GM23338 (cell line): ENCODE data around the gene MTIF2. TPM values are rescaled to one million over a fixed set of nuclear protein-coding genes. Genes with fewer than 3 reads are reported as not detected.

Source experiments
- CREB1 ChIP-seq: fragments of 250-450 bp; sonication (Bioruptor Pico); IDR thresholded peaks from 2 replicates; pipeline ENCODE4 v1.5.0; 2020; ENCODE audit warnings: low read depth, mild to moderate bottlenecking, moderate library complexity
- EZH2 ChIP-seq: fragments of 200-600 bp; sonication (generic); IDR thresholded peaks from one replicate; pipeline ENCODE4 v1.8.0; 2017; ENCODE audit warnings: antibody characterized with exemption, mild to moderate bottlenecking, low read depth; ENCODE audit not compliant: unreplicated experiment
- EZH2phosphoT487 ChIP-seq: fragments of 200-600 bp; sonication (generic); IDR thresholded peaks from one replicate; pipeline ENCODE4 v1.8.1; 2018; ENCODE audit warnings: antibody characterized with exemption; ENCODE audit not compliant: unreplicated experiment
- JUNB ChIP-seq: IDR thresholded peaks from one replicate; pipeline ENCODE4 v1.6.1; 2016; ENCODE audit warnings: antibody characterized with exemption; ENCODE audit not compliant: unreplicated experiment
- POLR2AphosphoS5 ChIP-seq: IDR thresholded peaks from 2 replicates; pipeline ENCODE4 v1.6.1; 2016; ENCODE audit warnings: antibody characterized with exemption, low read depth
- STAT1 ChIP-seq: IDR thresholded peaks from one replicate; pipeline ENCODE4 v1.6.1; 2016; ENCODE audit warnings: antibody characterized with exemption; ENCODE audit not compliant: unreplicated experiment
- ZNF114 ChIP-seq: fragments of 250-450 bp; sonication (Bioruptor Pico); IDR thresholded peaks from 2 replicates; pipeline ENCODE4 v1.5.0; 2020; ENCODE audit warnings: mild to moderate bottlenecking, moderate library complexity
- ZNF331 ChIP-seq: fragments of 250-450 bp; sonication (Bioruptor Pico); IDR thresholded peaks from 2 replicates; pipeline ENCODE4 v1.5.0; 2020; ENCODE audit warnings: low read depth, mild to moderate bottlenecking, moderate library complexity
- ZNF462 ChIP-seq: fragments of 250-450 bp; sonication (Bioruptor Pico); IDR thresholded peaks from 2 replicates; pipeline ENCODE4 v1.5.0; 2020; ENCODE audit warnings: mild to moderate bottlenecking, moderate library complexity
- polyA plus RNA-seq: library from polyadenylated mRNA; unstranded; fragments of >200 nt; fragmentation: Nextera tagmentation; extraction: Ambion mirVana; gene quantifications from 2 replicates; pipeline ENCODE4 v1.2.1, GENCODE V29; 2016
- total RNA-seq: library from RNA; depleted of rRNA; stranded (reverse); fragments of >200 nt; shearing (Covaris generic); gene quantifications from 2 replicates; pipeline ENCODE4 v1.2.3, GENCODE V29; 2014
- TF ChIP-seq, protein P1 (sequence below): IDR thresholded peaks from one replicate; pipeline ENCODE4 v1.6.1; 2018; ENCODE audit warnings: antibody characterized with exemption; ENCODE audit not compliant: unreplicated experiment

MTIF2 gene
- total and polyA plus RNA-seq, 2 experiments from 2014 or later = 32.5 to 38.9 TPM

DNA sequence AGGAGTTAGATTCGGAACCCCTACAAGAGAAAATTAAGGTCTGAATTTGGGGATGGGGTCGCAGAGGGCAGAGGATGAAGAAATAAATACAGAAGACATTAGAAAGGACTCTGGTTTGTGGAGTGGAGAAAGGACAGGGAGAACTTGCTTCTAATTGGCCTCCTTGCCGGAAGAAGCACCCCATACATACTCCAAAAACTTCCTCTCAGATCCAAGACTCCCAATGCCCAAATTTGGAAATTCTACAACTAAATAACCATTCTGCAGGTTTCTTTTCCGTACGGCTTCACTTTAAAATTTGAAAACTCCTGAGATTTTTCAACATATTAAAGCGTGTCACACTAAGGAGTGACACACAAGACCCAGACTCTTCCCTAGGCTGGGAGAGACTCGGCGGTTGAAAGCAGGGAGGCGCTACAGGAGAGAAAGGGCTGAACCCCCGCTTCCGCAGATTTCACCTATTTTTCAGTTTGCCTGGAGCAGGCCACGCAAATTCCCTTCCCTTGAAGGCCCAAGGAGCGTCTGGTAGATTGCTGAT is 37.4 kb downstream of the MTIF2 start (continued):
- TF ChIP-seq, protein P1, sequence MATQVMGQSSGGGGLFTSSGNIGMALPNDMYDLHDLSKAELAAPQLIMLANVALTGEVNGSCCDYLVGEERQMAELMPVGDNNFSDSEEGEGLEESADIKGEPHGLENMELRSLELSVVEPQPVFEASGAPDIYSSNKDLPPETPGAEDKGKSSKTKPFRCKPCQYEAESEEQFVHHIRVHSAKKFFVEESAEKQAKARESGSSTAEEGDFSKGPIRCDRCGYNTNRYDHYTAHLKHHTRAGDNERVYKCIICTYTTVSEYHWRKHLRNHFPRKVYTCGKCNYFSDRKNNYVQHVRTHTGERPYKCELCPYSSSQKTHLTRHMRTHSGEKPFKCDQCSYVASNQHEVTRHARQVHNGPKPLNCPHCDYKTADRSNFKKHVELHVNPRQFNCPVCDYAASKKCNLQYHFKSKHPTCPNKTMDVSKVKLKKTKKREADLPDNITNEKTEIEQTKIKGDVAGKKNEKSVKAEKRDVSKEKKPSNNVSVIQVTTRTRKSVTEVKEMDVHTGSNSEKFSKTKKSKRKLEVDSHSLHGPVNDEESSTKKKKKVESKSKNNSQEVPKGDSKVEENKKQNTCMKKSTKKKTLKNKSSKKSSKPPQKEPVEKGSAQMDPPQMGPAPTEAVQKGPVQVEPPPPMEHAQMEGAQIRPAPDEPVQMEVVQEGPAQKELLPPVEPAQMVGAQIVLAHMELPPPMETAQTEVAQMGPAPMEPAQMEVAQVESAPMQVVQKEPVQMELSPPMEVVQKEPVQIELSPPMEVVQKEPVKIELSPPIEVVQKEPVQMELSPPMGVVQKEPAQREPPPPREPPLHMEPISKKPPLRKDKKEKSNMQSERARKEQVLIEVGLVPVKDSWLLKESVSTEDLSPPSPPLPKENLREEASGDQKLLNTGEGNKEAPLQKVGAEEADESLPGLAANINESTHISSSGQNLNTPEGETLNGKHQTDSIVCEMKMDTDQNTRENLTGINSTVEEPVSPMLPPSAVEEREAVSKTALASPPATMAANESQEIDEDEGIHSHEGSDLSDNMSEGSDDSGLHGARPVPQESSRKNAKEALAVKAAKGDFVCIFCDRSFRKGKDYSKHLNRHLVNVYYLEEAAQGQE = no peak
- TF ChIP-seq EZH2 (no peak), ZNF114 (CRISPR knock-in tag) (no peak), EZH2phosphoT487 (no peak), ZNF462 (CRISPR knock-in tag) (no peak), ZNF331 (no peak), JUNB (no peak), CREB1 (CRISPR knock-in tag) (no peak), STAT1 (no peak), POLR2AphosphoS5 (no peak)
